Amygdala (tissue), 56 donors: ENCODE measurements around the gene NCOA1.

Experiments used
- DNase-seq, 56 donors: peaks; one replicate each; lab custom pipeline; 2025; lab: John Stamatoyannopoulos, UW

Gene NCOA1

DNA sequence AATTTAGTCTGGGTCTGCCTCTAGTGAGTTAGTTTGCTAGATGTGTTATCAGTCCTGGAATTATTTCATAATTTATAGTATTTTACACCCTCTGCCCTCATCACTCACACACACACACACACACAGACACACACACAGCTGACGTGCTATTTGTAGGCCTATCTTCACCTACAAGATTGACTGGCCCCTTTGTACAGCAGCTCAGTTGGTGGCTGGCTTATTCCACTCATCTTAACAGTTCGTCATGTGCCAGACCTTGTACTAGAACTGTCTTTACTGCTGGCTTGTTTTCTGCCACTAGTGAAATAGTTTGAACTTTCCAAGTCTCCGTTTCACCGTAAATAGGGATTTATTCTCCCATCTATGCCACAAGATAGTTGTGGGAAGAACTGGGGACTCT is 323.5 kb downstream of the NCOA1 start:
- DNase-seq, result no peak

DNA sequence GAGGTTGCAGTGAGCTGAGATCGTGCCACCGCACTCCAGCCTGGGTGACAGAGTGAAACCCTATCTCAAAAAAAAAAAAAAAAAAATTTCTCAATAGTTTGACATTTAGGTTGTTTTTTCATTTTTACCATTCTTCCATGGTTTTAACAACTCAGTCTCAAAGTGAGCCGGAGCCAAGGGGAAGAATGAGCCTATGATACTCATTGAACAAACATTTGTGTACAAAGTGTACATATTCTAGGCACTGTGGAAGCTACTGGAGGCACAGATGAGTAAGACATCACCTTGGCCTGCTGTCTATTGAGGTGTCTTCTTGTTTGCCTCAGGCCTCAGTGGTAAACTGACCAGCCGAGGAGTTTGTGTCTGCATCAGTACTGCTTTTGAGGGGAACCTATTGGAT is 324.1 kb downstream of the NCOA1 start:
- no peak for DNase-seq

DNA sequence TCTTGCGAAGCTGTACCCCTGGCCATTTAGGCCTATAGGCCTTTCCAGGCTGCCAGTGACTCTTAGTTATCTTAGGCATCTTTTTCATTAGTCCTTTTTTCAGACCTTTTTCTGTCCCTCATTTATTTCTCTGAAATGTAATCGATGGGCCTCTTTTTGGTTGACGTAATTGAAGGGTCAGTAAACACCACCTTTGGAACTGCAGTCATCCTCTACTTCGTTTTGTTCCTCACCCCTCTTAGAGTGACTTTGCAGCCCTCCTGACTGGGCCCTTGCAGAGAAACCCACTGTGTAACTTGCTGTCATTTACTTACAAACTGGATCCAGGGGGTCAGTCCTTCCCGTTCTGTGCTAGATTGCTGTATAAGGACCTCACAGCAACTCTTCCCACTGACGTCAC is 325.4 kb downstream of the NCOA1 start:
- DNase-seq, result no peak

DNA sequence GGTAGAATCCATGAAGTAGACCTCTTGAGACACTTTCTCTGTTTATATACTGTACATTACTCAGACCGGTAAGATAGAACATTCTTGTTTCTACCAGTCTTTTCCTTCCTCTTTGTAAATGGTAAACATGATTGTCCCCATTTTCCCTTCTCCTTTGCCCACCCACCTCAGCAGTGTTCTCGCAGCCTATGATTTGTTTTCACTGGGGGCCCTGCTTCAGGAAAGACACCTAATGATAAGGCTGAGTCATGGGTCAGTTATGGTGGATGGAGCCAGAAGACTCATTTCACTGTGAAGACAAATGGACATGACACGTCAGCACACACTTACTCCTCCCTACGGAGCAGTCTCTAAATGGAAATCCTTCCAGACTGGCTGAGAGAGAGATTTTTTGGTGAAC is 325.8 kb downstream of the NCOA1 start:
- DNase-seq, result no peak

DNA sequence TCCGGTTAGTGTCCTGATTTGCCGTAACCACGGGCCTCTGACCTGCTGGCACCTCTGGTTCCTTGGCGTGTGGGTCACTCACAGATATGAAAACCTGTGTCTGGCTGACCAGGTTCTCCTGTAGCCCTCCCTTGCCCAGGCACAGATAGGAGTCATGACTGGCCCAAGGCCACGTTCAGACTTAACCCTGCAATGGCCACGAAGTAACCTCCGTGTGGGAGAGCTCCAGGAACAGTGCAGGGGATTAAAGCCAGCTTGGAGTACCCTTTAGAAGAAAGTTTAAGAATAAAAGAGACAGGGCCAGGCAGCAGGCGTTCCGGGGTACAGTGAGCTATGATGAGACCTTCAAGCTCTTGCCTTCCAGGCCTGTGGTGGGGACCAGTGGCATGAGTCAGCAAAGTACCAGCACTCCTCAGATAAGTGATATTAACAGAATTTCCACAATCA is 327.7 kb downstream of the NCOA1 start:
- no peak for DNase-seq

DNA sequence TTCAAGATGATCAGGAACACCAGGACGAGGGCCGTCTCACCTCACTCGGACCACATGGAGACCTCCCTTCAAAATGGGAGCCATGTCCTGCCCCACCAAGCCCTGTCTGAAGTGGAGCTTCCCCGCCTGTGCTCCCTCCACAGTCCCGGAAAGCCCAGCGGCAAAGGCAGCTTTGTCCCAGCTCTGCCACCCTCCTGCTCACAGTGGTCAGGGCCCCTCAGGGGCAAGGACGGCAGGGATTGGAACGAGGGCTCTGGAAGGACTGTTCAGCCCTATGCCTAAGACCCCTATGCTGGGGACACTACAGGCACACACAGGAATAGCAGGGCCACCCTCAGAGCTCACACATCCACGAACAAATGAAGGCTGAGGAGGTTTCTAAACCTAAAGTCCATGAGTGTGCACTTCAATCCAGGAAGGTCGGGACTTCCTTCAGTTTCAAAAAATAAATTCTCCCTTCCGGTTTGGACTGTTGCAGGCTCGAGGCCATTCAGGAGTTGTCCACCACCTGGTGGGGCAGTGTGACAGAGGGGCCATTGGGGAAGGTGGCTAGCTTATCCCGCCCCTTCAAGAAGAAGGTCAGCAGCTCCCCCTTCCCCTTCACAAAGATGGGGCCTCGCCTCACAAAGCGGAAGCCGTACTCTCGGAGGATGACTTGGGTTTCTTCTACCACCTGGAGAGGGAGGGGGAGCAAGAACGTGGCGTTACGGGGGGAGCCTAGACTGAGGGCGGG is 328.6 kb downstream of the NCOA1 start:
- DNase-seq, result no peak

DNA sequence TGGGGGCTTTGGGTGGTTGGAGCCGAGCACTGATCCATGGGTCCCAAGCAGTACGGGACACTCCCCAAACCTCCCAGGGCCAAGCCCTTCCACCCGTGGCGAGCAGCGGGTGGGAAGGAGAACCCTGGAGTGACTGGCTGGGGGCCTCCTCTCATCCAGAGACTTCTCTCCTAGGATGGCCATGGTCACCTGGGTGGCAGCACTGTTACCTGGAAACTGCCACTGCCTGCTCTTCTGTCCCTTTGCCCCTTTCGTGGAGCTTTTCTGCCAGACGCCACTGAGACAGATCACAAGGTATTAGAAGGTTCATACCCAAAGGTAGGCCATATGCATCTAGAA is 329.1 kb downstream of the NCOA1 start:
- DNase-seq, result no peak
